CD1c-positive myeloid dendritic cell (primary cell): ENCODE data around the gene ACOT8.
"Not testable (repeated sequence)": the region's sequence is repeated elsewhere in the genome, so short reads cannot be mapped to it uniquely, and the experiment has no call there.

ENCODE experiments used
- DNase-seq: peaks from one replicate; pipeline ENCODE4 v3.0.0-alpha.2; 2016; ENCODE audit errors: extremely low spot score

ACOT8 gene

GRCh38 chr20:45853484-45853883 is 3.7 kb downstream of the ACOT8 start:
- no peak for DNase-seq

GRCh38 chr20:45852326-45852725 is 4.9 kb downstream of the ACOT8 start:
- no peak for DNase-seq

GRCh38 chr20:45851501-45851900 is 5.7 kb downstream of the ACOT8 start:
- no peak for DNase-seq

GRCh38 chr20:45850926-45851325 is 6.3 kb downstream of the ACOT8 start:
- no peak for DNase-seq

- no peak for DNase-seq
These were observed 7.0 kb downstream of the ACOT8 start for GRCh38 chr20:45850238-45850637.

- no peak for DNase-seq
These were observed 8.1 kb downstream of the ACOT8 start for GRCh38 chr20:45848969-45849582.

GRCh38 chr20:45848421-45848820 is 8.8 kb downstream of the ACOT8 start:
- DNase-seq: no peak

GRCh38 chr20:45845452-45845851 is 11.7 kb downstream of the ACOT8 start:
- no peak for DNase-seq

- no peak for DNase-seq
These were observed 13.7 kb downstream of the ACOT8 start for GRCh38 chr20:45843506-45843905.

GRCh38 chr20:45842169-45842812 is 14.9 kb downstream of the ACOT8 start:
- DNase-seq: peak; percentile 48

GRCh38 chr20:45841407-45842129 is 15.6 kb downstream of the ACOT8 start:
- DNase-seq: no peak

GRCh38 chr20:45840700-45841198 is 16.4 kb downstream of the ACOT8 start:
- no peak for DNase-seq

GRCh38 chr20:45836841-45837240 is 20.4 kb downstream of the ACOT8 start:
- DNase-seq: no peak

- no peak for DNase-seq
These were observed 21.4 kb downstream of the ACOT8 start for GRCh38 chr20:45835825-45836224.

- DNase-seq: peak; percentile 67
These were observed 21.8 kb downstream of the ACOT8 start for GRCh38 chr20:45835329-45835765.

- no peak for DNase-seq
These were observed 22.4 kb downstream of the ACOT8 start for GRCh38 chr20:45834797-45835161.

GRCh38 chr20:45833883-45834796 is 23.1 kb downstream of the ACOT8 start:
- DNase-seq: no peak

- peak; percentile 84 for DNase-seq
These were observed 23.9 kb downstream of the ACOT8 start, which contains the start of gene SNX21 for GRCh38 chr20:45833030-45833882. SNX21 (plus strand) TSS chr20:45833799; CDS start chr20:45833920, 121 bp downstream.

- no peak for DNase-seq
These were observed 24.6 kb downstream of the ACOT8 start for GRCh38 chr20:45832619-45833018.

GRCh38 chr20:45829673-45830106 is 27.5 kb downstream of the ACOT8 start:
- DNase-seq: not testable (repeated sequence)

- DNase-seq: no peak
These were observed 28.6 kb downstream of the ACOT8 start for GRCh38 chr20:45828589-45828988.
